Measurements from ENCODE around the gene FBXL17.

Gene FBXL17

DNA sequence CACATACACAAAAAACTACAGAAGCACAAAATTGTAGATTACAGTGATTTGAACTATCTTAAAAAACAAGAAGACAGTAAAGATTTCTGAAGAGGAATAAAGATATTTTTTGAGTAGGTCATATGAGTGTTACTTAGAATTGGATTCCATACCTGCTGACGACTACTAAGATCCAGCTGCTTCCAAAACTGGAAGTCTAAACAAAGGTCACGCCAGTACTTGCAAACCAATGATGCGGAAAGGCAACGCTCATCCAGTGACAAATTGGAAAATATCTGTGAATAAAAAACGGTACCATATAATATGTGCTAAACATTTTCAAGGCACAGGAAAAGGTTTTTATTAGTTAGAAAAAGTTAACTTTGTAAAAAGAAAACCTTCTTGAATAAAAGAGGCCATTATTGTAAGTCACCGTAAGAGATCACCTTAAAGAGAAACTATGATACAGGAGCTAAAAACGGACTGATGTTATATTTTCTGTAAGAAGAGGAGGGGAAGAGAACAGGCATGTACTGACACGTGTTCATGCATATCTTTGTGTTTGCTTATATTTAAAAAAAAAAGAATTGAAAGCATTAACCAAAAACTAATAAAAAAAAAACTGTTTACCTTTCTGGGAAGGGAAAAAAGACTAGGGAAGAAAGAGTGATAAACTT lies 14.1 kb downstream of the FBXL17 start:
- no peaks in the 10 kb centered on the region for H3K36me3 ChIP-seq
- no peak overlapping the region for H3K4me3 ChIP-seq (ENCODE audit: low read depth, low read length)
- no peak for DNase-seq
- H3K9me3 ChIP-seq: no peaks in the 10 kb centered on the region
- no peaks in the 10 kb centered on the region for H3K4me1 ChIP-seq
- H3K27me3 ChIP-seq: no peaks in the 10 kb centered on the region
- TF ChIP-seq, protein P1, sequence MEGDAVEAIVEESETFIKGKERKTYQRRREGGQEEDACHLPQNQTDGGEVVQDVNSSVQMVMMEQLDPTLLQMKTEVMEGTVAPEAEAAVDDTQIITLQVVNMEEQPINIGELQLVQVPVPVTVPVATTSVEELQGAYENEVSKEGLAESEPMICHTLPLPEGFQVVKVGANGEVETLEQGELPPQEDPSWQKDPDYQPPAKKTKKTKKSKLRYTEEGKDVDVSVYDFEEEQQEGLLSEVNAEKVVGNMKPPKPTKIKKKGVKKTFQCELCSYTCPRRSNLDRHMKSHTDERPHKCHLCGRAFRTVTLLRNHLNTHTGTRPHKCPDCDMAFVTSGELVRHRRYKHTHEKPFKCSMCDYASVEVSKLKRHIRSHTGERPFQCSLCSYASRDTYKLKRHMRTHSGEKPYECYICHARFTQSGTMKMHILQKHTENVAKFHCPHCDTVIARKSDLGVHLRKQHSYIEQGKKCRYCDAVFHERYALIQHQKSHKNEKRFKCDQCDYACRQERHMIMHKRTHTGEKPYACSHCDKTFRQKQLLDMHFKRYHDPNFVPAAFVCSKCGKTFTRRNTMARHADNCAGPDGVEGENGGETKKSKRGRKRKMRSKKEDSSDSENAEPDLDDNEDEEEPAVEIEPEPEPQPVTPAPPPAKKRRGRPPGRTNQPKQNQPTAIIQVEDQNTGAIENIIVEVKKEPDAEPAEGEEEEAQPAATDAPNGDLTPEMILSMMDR (IDR thresholded peaks at IDR 0.05; ENCODE audit: low read depth, low read length): no peak

DNA sequence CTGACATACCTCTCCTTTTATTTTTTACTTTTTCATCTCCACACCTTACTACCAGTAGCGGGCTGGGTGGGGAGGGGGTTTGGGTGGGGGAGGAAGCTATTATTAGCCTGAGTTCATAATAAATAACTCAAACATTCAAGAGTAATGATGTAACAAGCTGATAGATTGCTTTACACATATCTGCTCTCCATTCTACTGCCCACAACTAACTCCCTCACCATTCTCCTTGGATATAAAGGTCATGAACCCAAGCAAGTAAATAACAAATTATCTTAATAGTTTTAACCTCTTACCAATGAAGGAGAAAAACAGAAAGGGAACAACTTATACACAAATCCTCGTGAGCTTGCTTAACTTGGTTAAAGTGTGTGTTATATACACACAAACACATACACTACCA lies 15.4 kb downstream of the FBXL17 start:
- Histone ChIP-seq H3K4me3 (ENCODE audit: low read depth, low read length) (no peak overlapping the region), H3K4me1 (no peaks in the 10 kb centered on the region), H3K36me3 (no peaks in the 10 kb centered on the region), H3K27me3 (no peaks in the 10 kb centered on the region), H3K9me3 (no peaks in the 10 kb centered on the region)
- TF ChIP-seq, protein P1 (IDR thresholded peaks at IDR 0.05; ENCODE audit: low read depth, low read length): no peak
- no peak for DNase-seq

DNA sequence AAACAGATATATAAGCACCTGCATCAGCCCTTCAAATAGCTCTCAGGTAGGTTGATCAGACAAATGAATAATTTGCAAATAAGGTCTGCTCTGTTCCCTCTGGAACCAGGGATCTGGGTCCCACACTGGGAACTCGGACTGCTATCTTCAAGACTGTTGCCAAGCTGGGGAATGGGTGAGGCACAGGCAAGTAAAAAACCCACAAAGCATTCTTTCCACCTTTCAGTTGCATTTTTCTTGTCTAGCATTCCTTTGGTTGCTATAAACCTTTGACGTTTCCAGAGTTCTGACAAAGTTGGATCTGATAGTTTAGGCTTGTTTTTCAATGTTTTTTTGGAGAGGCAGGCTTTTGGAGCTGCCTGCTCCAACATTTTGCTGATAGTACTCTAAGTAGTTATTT lies 20.1 kb downstream of the FBXL17 start:
- H3K4me3 ChIP-seq (ENCODE audit: low read depth, low read length): no peak overlapping the region
- DNase-seq: no peak
- TF ChIP-seq, protein P1 (IDR thresholded peaks at IDR 0.05; ENCODE audit: low read depth, low read length): no peak
- H3K36me3 ChIP-seq: no peaks in the 10 kb centered on the region
- H3K9me3 ChIP-seq: no peaks in the 10 kb centered on the region
- H3K4me1 ChIP-seq: no peaks in the 10 kb centered on the region
- no peaks in the 10 kb centered on the region for H3K27me3 ChIP-seq

DNA sequence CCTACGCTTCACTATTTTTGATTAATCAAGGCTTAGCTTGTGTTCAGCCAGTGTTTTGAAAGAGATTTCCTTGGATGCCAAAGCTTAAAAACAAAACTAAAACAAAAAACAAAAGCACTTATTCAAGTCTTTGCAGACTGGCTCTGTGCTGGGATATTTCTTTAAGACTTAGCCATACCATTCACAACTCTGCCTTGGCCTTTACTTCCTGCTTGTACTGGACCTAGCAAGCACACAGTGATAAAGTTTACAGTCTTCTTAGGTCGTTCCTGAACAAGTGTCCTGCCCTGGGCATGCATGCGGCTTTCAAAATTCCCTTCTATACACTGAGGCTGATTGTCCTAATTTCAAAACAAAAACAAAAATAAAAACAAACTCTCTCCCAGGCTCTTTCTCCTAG lies 20.7 kb downstream of the FBXL17 start:
- Histone ChIP-seq H3K4me3 (ENCODE audit: low read depth, low read length) (no peak overlapping the region), H3K9me3 (no peaks in the 10 kb centered on the region), H3K4me1 (no peaks in the 10 kb centered on the region), H3K27me3 (no peaks in the 10 kb centered on the region), H3K36me3 (no peaks in the 10 kb centered on the region)
- TF ChIP-seq, protein P1 (IDR thresholded peaks at IDR 0.05; ENCODE audit: low read depth, low read length): no peak
- no peak for DNase-seq

DNA sequence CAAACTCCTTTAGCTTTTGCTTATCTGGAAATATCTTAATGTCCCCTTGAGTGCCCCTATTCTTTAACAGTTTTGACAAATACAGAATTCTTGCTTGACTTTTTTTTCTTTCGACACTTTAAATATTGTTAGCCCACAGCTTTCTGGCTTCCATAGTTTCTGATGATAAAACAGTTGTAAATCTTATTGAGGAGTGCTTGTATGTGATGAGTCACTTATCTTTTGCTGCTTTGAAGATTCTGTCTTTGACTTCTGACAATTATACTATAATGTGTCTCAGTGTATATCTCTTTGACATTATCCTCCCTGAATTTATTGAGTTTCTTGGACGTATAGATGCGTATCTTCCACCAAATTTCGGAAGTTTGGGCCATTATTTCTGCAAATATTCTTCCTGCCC lies 21.6 kb downstream of the FBXL17 start:
- no peak for DNase-seq
- H3K27me3 ChIP-seq: no peaks in the 10 kb centered on the region
- H3K4me1 ChIP-seq: no peaks in the 10 kb centered on the region
- H3K36me3 ChIP-seq: no peaks in the 10 kb centered on the region
- TF ChIP-seq, protein P1 (IDR thresholded peaks at IDR 0.05; ENCODE audit: low read depth, low read length): no peak
- H3K9me3 ChIP-seq: no peaks in the 10 kb centered on the region
- no peak overlapping the region for H3K4me3 ChIP-seq (ENCODE audit: low read depth, low read length)

DNA sequence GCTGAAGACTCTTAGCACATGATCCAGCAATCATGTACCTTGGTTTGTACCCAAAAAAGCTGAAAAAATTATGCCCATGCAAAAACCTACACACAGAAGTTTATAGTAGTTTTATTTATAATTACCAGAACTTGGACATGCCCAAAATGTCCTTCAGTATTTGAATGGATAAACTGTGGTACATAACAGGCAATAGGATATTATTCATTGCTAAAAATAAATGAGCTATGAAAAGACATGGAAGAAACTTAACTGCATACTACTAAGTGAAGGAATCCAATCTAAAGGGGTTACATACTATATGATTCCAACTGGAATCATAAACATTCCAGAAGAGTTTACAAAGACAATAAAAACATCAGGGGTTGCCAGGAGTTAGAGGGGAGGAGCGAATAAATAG lies 25.6 kb downstream of the FBXL17 start:
- TF ChIP-seq, protein P1 (IDR thresholded peaks at IDR 0.05; ENCODE audit: low read depth, low read length): no peak
- no peak for DNase-seq
- H3K4me3 ChIP-seq (ENCODE audit: low read depth, low read length): no peak overlapping the region

More for the DNA sequence above, 25.6 kb downstream of the FBXL17 start:
- no peaks in the 10 kb centered on the region for H3K9me3 ChIP-seq
- no peaks in the 10 kb centered on the region for H3K27me3 ChIP-seq
- H3K4me1 ChIP-seq: no peaks in the 10 kb centered on the region
- H3K36me3 ChIP-seq: no peaks in the 10 kb centered on the region
